ENCODE measurements around the gene SRP14.

- TF ChIP-seq CTCF (conservative IDR thresholded peaks at IDR 0.05; ENCODE audit: low read length) = no peak
- no peak for TF ChIP-seq EZH2phosphoT487 (IDR thresholded peaks at IDR 0.05; ENCODE audit: borderline replicate concordance)
Observed at GRCh38 chr15:40038275-40038637, 725 bp downstream of the SRP14 start.
